CD4-positive, alpha-beta T cell treated with Interleukin-15 for 4 hours (primary cell): ENCODE results near the gene OR7G1.

Source experiments
- DNase-seq: peaks from one replicate; pipeline ENCODE4 v3.0.0-alpha.2; 2020; ENCODE audit warnings: low spot score

OR7G1 gene, protein sequence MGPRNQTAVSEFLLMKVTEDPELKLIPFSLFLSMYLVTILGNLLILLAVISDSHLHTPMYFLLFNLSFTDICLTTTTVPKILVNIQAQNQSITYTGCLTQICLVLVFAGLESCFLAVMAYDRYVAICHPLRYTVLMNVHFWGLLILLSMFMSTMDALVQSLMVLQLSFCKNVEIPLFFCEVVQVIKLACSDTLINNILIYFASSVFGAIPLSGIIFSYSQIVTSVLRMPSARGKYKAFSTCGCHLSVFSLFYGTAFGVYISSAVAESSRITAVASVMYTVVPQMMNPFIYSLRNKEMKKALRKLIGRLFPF

DNA sequence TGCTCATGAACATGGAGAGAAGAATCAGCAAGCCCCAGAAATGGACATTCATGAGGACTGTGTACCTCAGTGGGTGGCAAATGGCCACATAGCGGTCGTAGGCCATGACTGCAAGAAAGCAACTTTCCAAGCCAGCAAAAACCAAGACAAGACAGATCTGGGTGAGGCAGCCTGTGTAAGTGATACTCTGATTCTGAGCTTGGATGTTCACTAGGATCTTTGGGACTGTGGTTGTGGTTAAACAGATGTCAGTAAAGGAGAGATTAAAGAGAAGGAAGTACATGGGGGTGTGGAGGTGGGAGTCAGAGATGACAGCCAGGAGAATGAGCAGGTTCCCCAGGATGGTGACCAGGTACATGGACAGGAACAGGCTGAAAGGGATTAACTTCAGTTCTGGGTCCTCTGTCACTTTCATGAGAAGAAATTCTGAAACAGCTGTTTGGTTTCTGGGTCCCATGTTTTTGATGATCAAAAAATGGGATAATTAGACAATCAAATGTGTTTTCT, at the start of gene OR7G1:
Gene OR7G1, minus strand, starts transcription at position 457 of the 507 bp plus-strand sequence. Its CDS starts 0 bp downstream, at position 457.
- no peak for DNase-seq

DNA sequence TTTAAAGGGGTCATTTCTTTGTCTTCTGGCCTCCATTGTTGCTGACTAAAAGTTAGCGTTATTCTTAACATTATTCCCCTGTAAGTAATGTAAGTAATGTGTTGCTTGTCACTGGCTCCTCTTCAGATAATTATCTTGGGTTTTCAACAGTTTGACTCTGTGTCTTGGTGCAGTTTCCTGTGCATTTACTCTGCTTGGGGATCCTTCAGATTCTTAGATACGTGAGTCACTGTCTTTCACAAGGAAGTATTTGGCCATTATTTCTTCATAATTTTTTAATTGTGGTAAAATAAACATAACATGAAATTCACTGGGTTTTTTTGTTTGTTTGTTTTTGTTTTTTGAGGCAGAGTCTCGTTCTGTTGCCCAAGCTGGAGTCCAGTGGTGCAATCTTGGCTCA, 49.7 kb upstream of the OR7G1 start:
- no peak for DNase-seq

DNA sequence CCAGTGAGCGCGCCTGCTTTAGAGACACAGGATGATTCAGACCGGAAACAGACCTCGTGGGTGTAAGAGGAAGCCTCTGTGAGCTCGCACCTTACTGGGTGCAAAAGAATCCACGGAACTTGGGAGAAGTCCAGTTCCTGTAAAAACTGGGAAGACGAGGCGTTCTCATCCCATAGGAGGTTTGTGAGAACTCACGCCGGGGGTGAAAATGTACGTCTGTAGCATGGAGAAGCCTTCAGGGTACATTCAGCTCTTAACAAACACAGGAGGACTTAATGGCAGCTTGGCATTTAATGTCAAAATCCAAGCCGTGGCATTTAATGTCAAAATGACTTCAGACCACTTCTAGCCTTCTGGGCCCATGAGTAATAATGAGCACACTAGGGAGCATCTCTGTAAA, 45.9 kb upstream of the OR7G1 start:
- DNase-seq: no peak

DNA sequence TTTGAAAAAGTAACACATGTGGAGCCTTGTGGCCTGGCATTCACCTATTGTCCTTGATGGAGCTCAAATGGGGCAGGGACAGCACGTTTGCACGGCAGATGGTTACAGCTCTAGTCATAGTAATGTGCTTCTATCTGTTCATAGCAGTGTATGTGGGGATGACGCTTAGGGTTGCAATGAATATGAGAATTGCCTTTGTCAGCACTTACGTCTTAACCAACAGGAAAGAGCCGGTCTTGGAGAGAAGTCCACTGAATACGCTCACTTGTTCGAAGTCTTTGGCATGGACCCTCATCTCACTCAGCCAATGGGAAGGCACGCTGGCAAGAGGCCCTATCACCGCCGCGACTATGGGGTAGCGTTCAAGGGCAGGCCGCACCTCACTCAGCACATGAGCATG, 44.3 kb upstream of the OR7G1 start:
- no peak for DNase-seq

DNA sequence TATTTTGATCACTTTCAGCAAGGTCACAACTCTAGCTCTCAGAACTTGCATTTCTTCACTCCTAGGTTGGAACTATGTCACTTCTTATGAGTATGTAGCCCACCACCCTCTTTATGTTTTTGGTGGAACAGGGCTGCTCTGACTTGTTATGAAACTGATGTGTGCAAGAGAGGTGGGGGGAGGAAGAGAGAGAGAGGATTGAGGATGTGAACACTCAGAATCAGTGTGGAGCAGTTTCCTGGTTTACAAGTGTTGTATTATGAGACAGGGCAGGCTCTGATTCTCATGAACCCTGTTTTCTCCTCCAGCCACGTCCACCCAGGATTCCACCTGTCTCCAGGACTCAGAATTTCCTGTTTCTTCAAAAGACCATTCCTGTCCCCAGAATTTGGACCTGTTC, 40.7 kb upstream of the OR7G1 start:
- DNase-seq: no peak

DNA sequence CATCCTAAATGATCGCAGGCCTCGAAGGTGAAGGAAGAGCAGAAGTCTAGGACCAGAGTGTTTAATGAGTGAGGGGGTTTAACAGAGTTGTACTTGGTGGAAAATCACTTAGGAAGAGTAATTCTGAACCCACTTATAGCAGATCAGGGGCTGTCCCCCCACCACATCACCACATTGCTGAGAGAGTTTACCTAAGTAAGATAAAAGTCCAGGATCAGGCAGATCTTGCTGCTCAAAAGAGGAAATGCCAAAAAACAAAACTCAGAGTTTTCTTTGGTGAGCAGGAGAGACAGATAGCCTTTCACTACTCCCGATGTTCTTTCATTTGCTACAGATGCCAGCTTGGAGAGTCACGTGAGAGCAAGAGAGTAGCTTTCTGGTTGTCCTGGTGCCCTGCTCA, 40.0 kb upstream of the OR7G1 start:
- DNase-seq: no peak

DNA sequence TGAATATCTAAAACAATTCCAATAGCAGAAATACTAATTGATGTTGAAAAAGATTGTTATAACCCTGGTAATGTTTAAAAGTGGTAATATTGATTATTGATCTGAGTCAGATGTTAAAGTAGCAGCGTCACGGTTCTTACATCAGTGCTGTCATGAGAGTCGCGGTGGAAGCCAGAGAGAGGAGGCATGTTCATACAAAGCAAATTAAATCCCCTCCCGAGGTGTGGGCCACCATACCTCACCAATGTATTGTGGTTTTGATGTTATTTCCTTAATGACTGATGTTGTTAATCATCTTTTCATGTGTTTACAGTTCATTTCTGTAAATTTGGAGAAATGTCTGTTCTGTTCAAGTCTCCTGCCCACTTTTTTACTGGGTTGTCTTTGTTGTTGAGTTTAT, 35.8 kb upstream of the OR7G1 start:
- peak; percentile 18 for DNase-seq

DNA sequence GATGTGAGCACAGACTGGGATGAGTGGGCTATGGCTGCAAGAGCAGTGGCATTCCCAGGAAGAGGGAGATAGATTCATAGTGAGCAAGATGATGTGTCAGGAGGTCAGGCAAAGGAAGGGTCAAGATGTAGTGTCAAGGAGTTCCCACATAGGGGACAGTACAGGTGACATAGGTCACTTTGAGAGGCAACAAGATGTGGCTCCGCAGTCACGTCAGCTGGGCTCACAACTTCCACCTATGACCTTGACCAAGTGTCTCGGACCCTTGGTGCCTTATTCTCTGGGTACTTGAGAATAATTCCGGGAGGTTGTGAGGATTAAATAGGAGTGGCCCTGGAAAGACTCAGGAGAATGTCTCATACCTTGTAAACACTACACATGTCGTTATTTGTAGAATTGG, 35.1 kb upstream of the OR7G1 start:
- DNase-seq: no peak

DNA sequence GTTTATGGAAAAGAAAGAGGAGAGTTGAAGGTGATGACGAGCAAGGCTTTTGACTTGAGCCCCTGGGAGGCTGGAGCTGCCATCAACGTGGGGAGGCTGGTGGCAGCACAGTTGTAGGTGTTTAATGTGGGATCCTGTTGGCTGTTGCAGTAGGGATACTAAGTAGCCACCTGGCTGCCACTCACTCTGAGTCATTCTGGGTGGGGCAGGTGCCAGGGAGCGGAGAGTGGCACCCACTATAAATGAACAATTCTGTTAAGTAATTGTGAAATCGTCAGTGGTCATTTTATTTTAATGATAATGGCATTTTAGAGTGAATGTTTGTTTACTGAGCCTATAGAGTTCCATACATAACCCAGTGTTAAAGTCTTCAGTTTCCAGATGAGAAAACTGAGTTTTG, 34.4 kb upstream of the OR7G1 start:
- no peak for DNase-seq

DNA sequence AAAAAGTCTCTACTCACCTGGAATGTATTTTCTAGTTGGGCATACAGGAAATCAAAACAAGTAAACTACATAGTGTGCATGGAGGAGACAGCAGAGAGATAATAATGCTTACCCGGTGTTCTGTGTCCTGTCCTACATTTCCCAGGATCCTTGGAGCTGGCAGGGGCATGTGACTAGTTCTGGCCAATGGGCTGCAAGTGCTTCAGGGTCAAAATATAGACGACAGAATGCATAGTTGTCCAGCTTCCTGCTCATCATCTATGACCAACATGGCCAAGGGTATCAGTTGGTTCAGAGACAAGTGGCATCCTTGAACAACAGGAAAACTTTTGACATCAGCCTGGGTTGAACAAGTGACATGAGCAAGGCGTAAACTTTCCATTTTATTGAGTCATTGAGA, 33.1 kb upstream of the OR7G1 start:
- DNase-seq: no peak

DNA sequence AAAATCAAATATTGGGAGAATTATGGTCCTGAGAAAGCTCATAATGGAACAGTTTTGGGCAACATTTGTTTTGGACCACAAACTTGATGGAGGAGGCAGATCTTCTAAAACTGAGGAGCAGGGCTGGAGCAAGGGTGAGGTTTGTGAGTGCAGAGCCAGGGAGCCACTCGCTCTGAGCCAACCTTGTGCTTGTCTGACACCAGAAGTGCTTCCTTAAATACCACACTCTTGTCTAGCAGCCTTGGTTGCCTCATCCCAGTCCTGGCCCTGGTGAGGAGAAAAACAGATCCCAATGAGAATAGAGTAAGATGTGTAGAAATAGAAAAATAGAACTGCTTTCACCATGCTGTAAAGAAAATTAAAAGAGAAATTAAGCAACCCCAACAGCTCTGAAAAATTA, 31.3 kb upstream of the OR7G1 start:
- DNase-seq: no peak

DNA sequence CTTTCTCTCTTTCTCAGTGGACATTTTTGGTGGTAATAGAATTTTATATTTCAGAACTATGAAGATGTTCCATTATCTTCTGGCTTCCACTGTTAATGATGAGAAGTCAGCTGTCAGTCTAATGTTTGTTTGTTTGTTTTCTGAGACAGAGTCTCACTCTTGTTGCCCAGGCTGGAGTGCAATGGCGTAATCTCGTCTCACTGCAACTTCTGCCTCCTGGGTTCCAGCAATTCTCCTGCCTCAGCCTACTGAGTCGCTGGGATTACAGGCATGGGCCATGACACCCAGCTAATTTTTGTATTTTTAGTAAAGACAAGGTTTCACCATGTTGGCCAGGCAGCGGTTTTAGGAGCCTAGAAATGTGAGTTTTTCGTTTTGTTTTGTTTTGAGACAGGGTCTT, 29.4 kb upstream of the OR7G1 start:
- no peak for DNase-seq

DNA sequence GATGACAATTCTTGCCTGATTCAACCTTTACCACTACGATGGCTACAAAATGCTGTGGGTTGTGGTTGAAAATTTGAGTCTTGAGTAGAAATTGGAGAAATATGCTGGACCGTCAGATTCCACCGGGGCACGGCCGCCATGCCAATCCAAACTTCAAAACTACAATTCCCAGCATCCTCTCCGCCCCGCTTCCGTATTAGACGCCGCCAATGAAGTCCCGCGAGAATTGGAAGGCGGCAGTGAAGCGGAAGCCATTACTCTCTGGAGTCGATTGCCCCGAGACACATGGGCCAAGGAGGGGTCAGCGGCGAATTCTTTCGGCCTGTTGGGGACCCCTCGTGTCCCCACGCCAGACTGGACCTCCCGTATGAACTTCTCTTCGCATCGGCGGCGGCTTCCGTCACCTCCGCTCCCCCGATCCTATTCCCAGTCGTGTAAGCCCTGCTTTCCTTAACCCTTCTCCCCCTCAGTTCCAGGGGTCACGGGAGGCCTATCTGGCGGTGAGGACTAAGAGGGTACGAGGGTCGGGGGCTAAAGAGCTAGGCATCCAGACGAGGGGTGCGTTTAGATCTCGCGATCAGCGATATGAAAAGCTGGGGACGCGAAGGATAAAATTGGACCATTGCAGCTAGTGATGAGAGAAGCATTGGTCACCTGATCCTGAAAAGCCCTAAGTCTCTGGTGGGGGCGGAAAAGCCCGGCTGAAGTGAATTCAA, 24.8 kb upstream of the OR7G1 start, which contains the start of gene ZNF317:
Gene ZNF317, plus strand, starts transcription at position 239 of the 716 bp plus-strand sequence. CDS start 15,620 bp downstream, outside the sequence.
- peak; percentile 92 for DNase-seq

DNA sequence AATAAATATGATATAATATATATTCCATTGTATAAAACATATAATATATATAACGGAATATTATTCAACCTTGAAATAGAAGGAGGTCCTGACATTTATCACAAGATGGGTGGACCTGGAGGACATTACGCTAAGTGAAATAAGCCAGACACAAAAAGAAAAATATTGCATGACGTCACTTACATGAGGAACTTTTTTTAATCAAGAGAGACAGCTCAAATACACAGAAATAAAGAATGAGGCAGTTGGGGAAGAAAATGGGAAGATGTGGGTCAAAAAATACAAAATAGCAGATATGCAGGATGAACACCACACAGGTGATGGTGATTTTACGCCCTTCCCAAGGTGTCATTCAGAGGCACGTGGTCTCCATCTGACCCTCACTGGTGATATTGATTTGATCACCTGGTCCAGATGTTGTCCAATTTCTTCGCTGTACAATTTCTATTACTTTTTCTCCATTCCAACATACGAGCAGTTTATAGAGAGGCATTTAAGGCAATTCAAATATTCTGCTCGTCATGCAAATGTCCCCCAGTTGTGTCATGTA, 24.1 kb upstream of the OR7G1 start:
- DNase-seq: no peak

DNA sequence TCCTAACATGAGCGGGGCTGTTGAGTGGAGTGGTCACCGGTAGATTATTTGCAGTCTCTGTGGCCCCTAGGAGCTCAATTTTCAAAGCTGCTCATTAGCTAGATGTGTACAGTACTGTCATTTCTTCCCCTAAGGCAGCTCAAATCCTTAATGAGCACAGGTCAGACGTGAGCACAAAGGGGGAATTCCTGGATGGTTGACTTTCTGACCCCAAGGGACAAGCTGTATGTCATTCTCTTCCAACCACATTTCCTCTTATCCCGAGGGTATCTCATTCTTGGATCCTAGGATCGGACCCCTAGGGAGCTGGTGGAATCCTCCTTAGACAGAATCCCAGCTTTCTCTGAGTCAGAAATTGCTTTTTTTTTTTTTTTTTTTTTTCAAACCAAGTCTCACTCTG, 16.9 kb upstream of the OR7G1 start:
- DNase-seq: no peak

DNA sequence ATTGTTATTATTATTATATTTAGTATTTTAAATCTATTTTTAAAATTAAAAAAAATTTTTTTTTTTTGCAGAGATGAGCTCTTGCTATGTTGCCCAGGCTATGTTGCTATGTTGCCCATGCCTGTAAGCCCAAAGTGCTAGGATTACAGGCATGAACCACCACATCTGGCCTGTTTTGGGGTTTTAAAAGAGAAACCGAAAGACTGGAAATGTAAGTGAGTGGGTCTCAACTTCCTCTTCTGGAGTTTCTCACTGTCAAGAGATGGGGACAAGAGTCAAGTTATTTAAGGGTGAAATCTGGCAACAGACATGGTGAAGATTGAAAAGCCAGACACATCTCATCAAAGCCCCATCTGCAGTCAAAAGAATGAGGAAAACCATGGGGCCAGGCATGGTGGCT, 15.4 kb upstream of the OR7G1 start:
- DNase-seq: no peak

DNA sequence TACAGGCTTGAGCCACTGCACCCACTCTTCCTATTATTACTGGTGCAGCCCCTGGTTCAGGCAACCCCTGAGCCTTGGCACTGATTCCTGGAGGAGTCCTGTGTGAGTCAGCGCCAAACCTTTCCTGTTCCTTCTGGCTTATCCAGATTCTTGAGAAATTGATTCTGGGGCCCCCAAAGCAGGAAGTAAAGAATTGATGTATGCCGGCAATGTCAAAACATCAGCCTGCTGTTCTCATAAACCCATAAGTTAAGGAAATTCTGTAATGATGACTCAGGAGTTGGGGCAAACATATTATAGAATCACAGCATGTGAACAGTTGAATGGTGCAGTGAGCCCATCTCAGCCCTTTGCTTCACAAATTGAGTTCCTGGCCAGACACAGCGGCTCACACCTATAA, 12.6 kb upstream of the OR7G1 start:
- no peak for DNase-seq

DNA sequence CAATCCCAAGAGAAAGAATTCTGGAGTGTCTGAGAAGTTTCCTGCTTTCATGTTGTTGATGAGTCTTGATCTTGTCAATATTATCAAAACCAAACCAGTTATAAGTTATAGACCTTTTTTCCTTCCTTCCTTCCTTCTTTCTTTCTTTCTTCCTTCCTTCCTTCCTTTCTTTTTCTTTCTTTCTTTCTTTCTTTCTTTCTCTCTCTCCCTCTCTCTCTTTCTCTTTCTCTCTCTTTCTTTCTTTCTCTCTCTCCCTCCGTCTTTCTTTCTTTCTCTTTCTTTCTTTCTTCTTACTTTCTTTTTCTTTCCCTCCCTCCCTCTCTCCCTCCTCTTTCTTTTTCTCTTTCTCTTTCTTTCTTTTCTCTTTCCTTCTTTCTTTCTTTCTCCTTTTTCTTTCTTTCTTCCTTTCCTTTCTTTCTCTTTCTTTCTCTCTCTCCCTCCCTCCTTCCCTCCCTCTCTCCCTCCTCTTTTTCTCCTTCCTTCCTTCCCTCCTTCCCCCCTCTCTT, 11.4 kb upstream of the OR7G1 start, which contains the start of gene OR7G3:
Gene OR7G3, minus strand, starts transcription at position 51 of the 506 bp plus-strand sequence. Its CDS starts 0 bp downstream, at position 51.
- no peak for DNase-seq

DNA sequence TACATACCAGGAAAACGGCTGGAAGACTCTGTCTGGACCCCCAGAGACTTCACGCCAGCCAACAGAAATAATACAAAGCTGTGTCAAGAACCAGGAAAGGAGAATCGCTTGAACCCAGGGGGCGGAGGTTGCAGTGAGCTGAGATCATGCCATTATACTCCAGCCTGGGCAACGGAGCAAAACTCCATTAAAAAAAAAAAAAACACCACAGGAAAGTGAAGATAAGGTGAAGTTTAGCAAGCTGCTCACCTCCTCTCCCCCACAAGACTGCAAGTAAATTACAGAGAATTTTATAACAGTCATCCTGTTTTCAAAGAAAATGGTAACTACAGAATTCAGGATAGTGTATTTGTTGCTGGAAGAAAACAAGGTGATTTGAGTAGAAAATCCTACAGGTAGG, 984 bp upstream of the OR7G1 start:
- DNase-seq: no peak

DNA sequence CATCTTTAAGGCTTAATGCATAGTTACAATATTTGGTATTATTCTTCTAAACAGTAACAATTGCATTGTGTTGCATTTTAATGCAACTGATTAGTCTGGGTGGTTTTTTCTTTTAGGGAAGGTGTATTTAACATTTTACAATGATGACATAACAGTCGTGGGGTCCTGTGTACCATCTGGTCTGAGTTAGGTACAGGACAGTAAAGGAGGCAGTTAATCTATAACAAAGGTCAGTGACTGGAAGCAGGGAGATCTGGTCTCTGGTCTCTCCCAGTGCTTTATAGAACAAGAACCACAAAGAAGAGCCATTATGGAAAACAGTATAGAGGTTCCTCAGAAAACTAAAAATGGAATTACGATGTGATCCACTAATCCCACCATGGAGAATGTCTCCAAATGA, 5.6 kb downstream of the OR7G1 start:
- no peak for DNase-seq

DNA sequence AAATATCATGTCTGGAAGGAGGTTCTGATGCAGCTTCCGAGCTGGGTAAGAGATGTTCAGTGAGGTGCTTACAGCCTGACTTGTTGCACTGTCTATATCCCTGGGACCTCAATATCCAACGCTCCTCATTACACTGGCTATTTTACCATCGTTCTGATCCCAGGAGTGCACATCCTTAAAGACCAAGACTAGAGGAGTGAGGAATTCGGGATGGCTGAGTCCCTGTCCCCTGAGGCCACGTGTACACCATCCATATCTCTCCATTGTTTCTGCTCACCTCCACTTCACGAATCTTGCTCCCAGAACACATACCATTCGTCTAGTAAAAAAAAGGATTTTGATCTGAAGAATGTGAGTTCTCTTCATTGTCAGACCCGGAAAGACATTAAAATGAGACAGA, 8.2 kb downstream of the OR7G1 start, which contains the start of gene OR7G2:
Gene OR7G2, minus strand, starts transcription at position 101 of the 400 bp plus-strand sequence. CDS start 4,232 bp downstream, outside the sequence.
- no peak for DNase-seq

DNA sequence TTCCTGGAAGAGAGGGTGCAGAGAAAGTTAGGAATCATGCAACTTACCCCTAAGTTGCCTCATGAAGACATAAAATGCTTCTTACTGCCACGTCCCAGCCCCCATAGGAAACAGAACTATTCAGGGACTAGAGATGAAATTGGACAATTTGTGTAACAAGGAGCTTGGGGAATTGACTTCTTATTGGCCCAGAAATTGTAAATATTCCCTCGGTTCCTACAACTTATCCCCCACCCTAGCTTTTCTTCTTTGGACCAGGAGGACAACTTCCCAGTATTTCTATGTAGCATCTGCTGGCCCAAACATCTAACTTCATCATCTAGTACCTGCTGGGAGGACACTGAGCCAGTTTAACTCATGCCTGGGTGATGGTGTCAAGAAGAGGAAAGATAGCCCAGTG, 28.8 kb downstream of the OR7G1 start, which contains the start of gene OR1M1:
Gene OR1M1, plus strand, starts transcription at position 301 of the 400 bp plus-strand sequence. CDS start 6,184 bp downstream, outside the sequence.
- DNase-seq: no peak

DNA sequence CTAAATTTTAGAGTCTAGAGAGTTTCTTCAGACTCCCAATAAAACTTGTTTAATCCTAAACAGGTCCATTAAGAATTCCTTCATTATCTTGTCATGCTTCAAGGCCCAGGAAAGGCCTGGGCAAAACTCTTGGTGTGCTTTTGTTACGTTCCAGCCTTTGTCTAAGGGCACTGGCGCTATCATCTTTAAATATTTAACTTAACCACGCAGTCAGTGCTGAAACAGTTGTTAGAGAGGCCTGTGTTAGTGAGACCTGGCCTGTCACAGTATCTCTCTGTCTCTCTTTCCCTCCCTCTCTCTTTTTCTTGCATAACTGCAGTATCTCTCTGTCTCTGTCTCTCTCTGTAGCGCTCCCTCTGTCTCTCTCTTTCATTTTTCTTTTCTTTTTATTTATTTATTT, 36.9 kb downstream of the OR7G1 start:
- DNase-seq: no peak
